Lung (tissue), 12 donors: ENCODE results near the gene ART4. TPM values are rescaled to one million over a fixed set of nuclear protein-coding genes. Genes with fewer than 3 reads are reported as not detected.

Experiments used
- ATAC-seq: fragments of 200-7000 bp; cut with Tn5 transposase; one replicate; pipeline ENCODE4 v1.9.1; 2020; ENCODE audit warnings: moderate number of reproducible peaks; ENCODE audit not compliant: insufficient read depth, low FRiP score
- DNase-seq, 3 donors: peaks; one replicate each; pipeline ENCODE4 v3.0.0-alpha.2; 2013 to 2017
- H3K27ac ChIP-seq, 2 donors: one replicate each; pipeline ENCODE4 v1.5.1; 2013; ENCODE audit warnings: mild to moderate bottlenecking in 2 of 2, moderate library complexity in 2 of 2, control low read depth in 1 of 2, inconsistent platforms in 1 of 2, low read depth in 1 of 2, low read length in 1 of 2
- H3K27me3 ChIP-seq, 3 donors: one replicate each; pipeline ENCODE4 v1.5.1; 2013; ENCODE audit warnings: low read length in 2 of 3; ENCODE audit not compliant: control insufficient read depth in 3 of 3, insufficient read depth in 3 of 3
- H3K36me3 ChIP-seq, 4 donors: one replicate each; pipeline ENCODE4 v1.5.1; 2013; ENCODE audit warnings: low read length in 4 of 4, mild to moderate bottlenecking in 1 of 4, moderate library complexity in 1 of 4; ENCODE audit not compliant: control insufficient read depth in 4 of 4, insufficient read depth in 4 of 4
- H3K4me1 ChIP-seq, 5 donors: one replicate each; pipeline ENCODE4 v1.5.1; 2013; ENCODE audit warnings: low read length in 5 of 5, mild to moderate bottlenecking in 2 of 5, moderate library complexity in 1 of 5; ENCODE audit not compliant: control insufficient read depth in 5 of 5, insufficient read depth in 5 of 5
- H3K4me3 ChIP-seq: one replicate; pipeline ENCODE4 v1.5.1; 2013; ENCODE audit warnings: mild to moderate bottlenecking, control low read depth, moderate library complexity
- H3K9ac ChIP-seq, 2 donors: one replicate each; pipeline ENCODE4 v1.5.1; 2013; ENCODE audit warnings: low read length in 2 of 2, control low read depth in 1 of 2; ENCODE audit not compliant: insufficient read depth in 1 of 2
- H3K9me3 ChIP-seq, 4 donors: one replicate each; pipeline ENCODE4 v1.5.1; 2013; ENCODE audit warnings: low read length in 3 of 4, mild to moderate bottlenecking in 1 of 4, moderate library complexity in 1 of 4; ENCODE audit not compliant: control insufficient read depth in 4 of 4, insufficient read depth in 3 of 4
- CTCF ChIP-seq: IDR thresholded peaks from 2 replicates; pipeline ENCODE4 v1.5.1; 2012; ENCODE audit warnings: mild to moderate bottlenecking; ENCODE audit errors: control extremely low read depth, extremely low read depth
- WGBS, 2 donors: extraction: QIAGEN DNeasy Blood & Tissue Kit; methylation state at CpG; one replicate each; pipeline ENCODE4 v1.1.7; 2013; 5-methylcytosine and 5-hydroxymethylcytosine counted together
- polyA plus RNA-seq, 2 donors: library from polyadenylated mRNA; stranded (reverse); fragments of 200-250 nt; gene quantifications; one replicate each; pipeline ENCODE4 v1.2.1, GENCODE V29; 2013
- total RNA-seq, 2 donors: library from RNA; depleted of rRNA in 1 of 2; stranded (reverse); fragments of >200 nt in 1 of 2; gene quantifications; one replicate each; pipeline ENCODE4 v1.2.1, GENCODE V29; 2014 to 2021
- donor health status: control.
- donor health status: control.
- donor health status: Bipolar disorder and iron deficiency.
- donor health status: healthy.
- donor health status: DM: yes; HTN: yes; CAD: no.

Gene ART4
- total and polyA plus RNA-seq, 4 donors: 0.76 to 3.1 (median 0.92) TPM

- H3K4me1 ChIP-seq: peaks cover 7 to 26% (median 16%) of the 10 kb centered on the region in 5 donors
- no peak for ATAC-seq
- H3K9ac ChIP-seq: no peak overlapping the region
- TF ChIP-seq CTCF: no peak
- 32 to 35% methylated on average over 3 of the region's 3 CpGs for WGBS, 2 donors
- no peak overlapping the region for H3K4me3 ChIP-seq
- peak overlapping the region in 1 of 2 donors; percentile 45 for H3K27ac ChIP-seq
- peak in 2 of 3 donors; percentile 40 to 55 for DNase-seq
- H3K36me3 ChIP-seq: no peaks in the 10 kb centered on the region
- no peaks in the 10 kb centered on the region for H3K27me3 ChIP-seq
- no peaks in the 10 kb centered on the region for H3K9me3 ChIP-seq
Measured at GRCh38 chr12:14846042-14846587, 2.8 kb upstream of the ART4 start.

- TF ChIP-seq CTCF: peak; percentile 72
- 8 to 14% methylated on average over 3 of the region's 3 CpGs for WGBS, 2 donors
- no peaks in the 10 kb centered on the region for H3K27me3 ChIP-seq
- H3K27ac ChIP-seq: no peak overlapping the region
- H3K36me3 ChIP-seq: peaks cover 0 to 1% (median 0%) of the 10 kb centered on the region in 4 donors
- H3K9me3 ChIP-seq: no peaks in the 10 kb centered on the region
- H3K9ac ChIP-seq: no peak overlapping the region
- peaks cover 7 to 26% (median 16%) of the 10 kb centered on the region in 5 donors for H3K4me1 ChIP-seq
- DNase-seq: peak; percentile 51 to 81 (median 81)
- no peak overlapping the region for H3K4me3 ChIP-seq
- no peak for ATAC-seq
Measured at GRCh38 chr12:14845350-14845750, 2.0 kb upstream of the ART4 start.

GRCh38 chr12:14844401-14844800, 1.1 kb upstream of the ART4 start:
- Histone ChIP-seq H3K9me3 (no peaks in the 10 kb centered on the region), H3K27ac (no peak overlapping the region), H3K27me3 (no peaks in the 10 kb centered on the region), H3K9ac (no peak overlapping the region), H3K36me3 (peaks cover 0 to 1% (median 0%) of the 10 kb centered on the region in 4 donors), H3K4me3 (no peak overlapping the region), H3K4me1 (peaks cover 7 to 26% (median 16%) of the 10 kb centered on the region in 5 donors)
- DNase-seq (no peak), ATAC-seq (no peak)
- TF ChIP-seq CTCF: no peak

GRCh38 chr12:14842315-14842714, 1.0 kb downstream of the ART4 start:
- Histone ChIP-seq H3K9ac (no peak overlapping the region), H3K36me3 (peaks cover 0 to 1% (median 0%) of the 10 kb centered on the region in 4 donors), H3K9me3 (no peaks in the 10 kb centered on the region), H3K27me3 (no peaks in the 10 kb centered on the region), H3K27ac (peak overlapping the region in 1 of 2 donors; percentile 33), H3K4me3 (no peak overlapping the region), H3K4me1 (peaks cover 6 to 26% (median 16%) of the 10 kb centered on the region in 5 donors)
- 75 to 88% methylated on average over 3 of the region's 3 CpGs for whole genome bisulfite sequencing, 2 donors
- ATAC-seq (no peak), DNase-seq (no peak)
- no peak for TF ChIP-seq CTCF
